PFSK-1 (cell line): ENCODE measurements around the gene SPIB.
A peak's percentile ranks its signal among the peaks of the same experiment; 100 is the strongest.

ENCODE experiments used
- FOXP2 ChIP-seq: optimal IDR thresholded peaks from 2 replicates; pipeline ENCODE3; 2011; ENCODE audit warnings: borderline replicate concordance, control low read depth, inconsistent platforms; ENCODE audit not compliant: insufficient read depth; ENCODE audit errors: extremely low read length, extremely low read depth
- POLR2AphosphoS5 ChIP-seq: IDR thresholded peaks from 2 replicates; pipeline ENCODE4 v1.6.1; 2012; ENCODE audit warnings: low read depth, mild to moderate bottlenecking, control low read depth, low read length, moderate library complexity
- REST ChIP-seq, 2 experiments: IDR thresholded peaks; 2 replicates each; pipeline versions ENCODE4 v1.6.1 to v1.8.0; 2011 to 2012; ENCODE audit warnings: low read depth in 2 of 2, low read length in 2 of 2, control low read depth in 1 of 2, inconsistent platforms in 1 of 2, mild to moderate bottlenecking in 1 of 2, moderate library complexity in 1 of 2; ENCODE audit not compliant: insufficient read depth in 1 of 2
- SIN3A ChIP-seq: IDR thresholded peaks from 2 replicates; pipeline ENCODE4 v1.6.1; 2012; ENCODE audit warnings: mild to moderate bottlenecking, low read length, moderate library complexity, borderline replicate concordance; ENCODE audit not compliant: insufficient read depth
- TAF1 ChIP-seq: IDR thresholded peaks from 2 replicates; pipeline ENCODE4 v1.6.1; 2012; ENCODE audit warnings: low read length, control low read depth, borderline replicate concordance; ENCODE audit not compliant: insufficient read depth

The SPIB gene

GRCh38 chr19:50380137-50380536, 38.6 kb upstream of the SPIB start:
- no peak for TF ChIP-seq POLR2AphosphoS5
- no peak for TF ChIP-seq TAF1
- TF ChIP-seq REST (IDR thresholded peaks at IDR 0.05; ENCODE audit: insufficient read depth in 1 of 2, low read depth in 2 of 2, low read length in 2 of 2) = no peak
- TF ChIP-seq SIN3A = no peak
- no peak for TF ChIP-seq FOXP2

- TF ChIP-seq TAF1 = no peak
Measured at GRCh38 chr19:50380751-50381151, 38.0 kb upstream of the SPIB start.

- TF ChIP-seq SIN3A (no peak), FOXP2 (no peak)
Measured at GRCh38 chr19:50381881-50382729, 36.6 kb upstream of the SPIB start.

- TF ChIP-seq REST (IDR thresholded peaks at IDR 0.05; ENCODE audit: insufficient read depth in 1 of 2, low read depth in 2 of 2, low read length in 2 of 2) = no peak
- no peak; the same call in 1 of the 2 replicates for TF ChIP-seq POLR2AphosphoS5
- no peak for TF ChIP-seq TAF1
- TF ChIP-seq SIN3A = no peak
- TF ChIP-seq FOXP2 = no peak
Measured at GRCh38 chr19:50383001-50383851, 35.5 kb upstream of the SPIB start.

- TF ChIP-seq SIN3A (peak; percentile 67; the same call in 1 of the 2 replicates), POLR2AphosphoS5 (peak; percentile 80; the same call in 1 of the 2 replicates), TAF1 (peak; percentile 58; the same call in 1 of the 2 replicates), REST (IDR thresholded peaks at IDR 0.05; ENCODE audit: insufficient read depth in 1 of 2, low read depth in 2 of 2, low read length in 2 of 2) (no peak), FOXP2 (peak; percentile 41)
Measured at GRCh38 chr19:50383852-50384684, 34.7 kb upstream of the SPIB start, which contains the start of gene POLD1. POLD1 (plus strand) TSS chr19:50384347; CDS start chr19:50398852, 14,505 bp downstream.
